B cell (primary cell): Measurements from ENCODE around the gene SLC23A3. TPM values are rescaled to one million over a fixed set of nuclear protein-coding genes. Genes with fewer than 3 reads are reported as not detected.

Experiments
- ATAC-seq: fragments of 200-7000 bp; cut with Tn5 transposase; one replicate; pipeline ENCODE4 v1.10.0; 2021; ENCODE audit warnings: low read depth, mild to moderate bottlenecking, moderate number of reproducible peaks, moderate library complexity
- CTCF ChIA-PET: fragments of 350-600 bp; sonication (Branson Sonifier 250); formaldehyde crosslinking; loops from one replicate; lab custom pipeline; 2021; ENCODE audit warnings: antibody characterized with exemption, inconsistent platforms; lab: Charles Lee
- POLR2A ChIA-PET: fragments of 350-600 bp; sonication (Branson Sonifier 250); formaldehyde crosslinking; loops from one replicate; lab custom pipeline; 2021; ENCODE audit warnings: antibody characterized with exemption; lab: Charles Lee
- DNase-seq: peaks from one replicate; pipeline ENCODE4 v3.0.0; 2013
- H2AFZ ChIP-seq: 2 replicates; pipeline ENCODE4 v1.6.1; 2012; ENCODE audit warnings: mild to moderate bottlenecking, low read depth, low read length; ENCODE audit not compliant: insufficient read depth, poor library complexity, severe bottlenecking
- H3K27ac ChIP-seq, 2 donors: 1 replicate in 1 of 2; 2 replicates in 1 of 2; pipeline ENCODE4 v1.5.1; 2012 to 2013; ENCODE audit warnings: low read length in 2 of 2, mild to moderate bottlenecking in 2 of 2, moderate library complexity in 1 of 2
- H3K27me3 ChIP-seq, 4 experiments: fragments of 200-600 bp in 1 of 4; sonication (generic) in 1 of 4; replicated peaks in 1 of 4; 1 replicate in 2 of 4; 2 replicates in 2 of 4; pipeline versions ENCODE4 v1.6.1 to v1.7.0; 2013 to 2016; ENCODE audit warnings: low read length in 3 of 4, mild to moderate bottlenecking in 2 of 4, mixed read lengths in 1 of 4, moderate library complexity in 1 of 4; ENCODE audit not compliant: insufficient read depth in 4 of 4, control insufficient read depth in 3 of 4; ENCODE audit errors: control extremely low read depth in 1 of 4
- H3K36me3 ChIP-seq, 2 experiments: replicated peaks in 1 of 2; 1 replicate in 1 of 2; 2 replicates in 1 of 2; pipeline versions ENCODE4 v1.6.1 to v1.7.1; 2013; ENCODE audit warnings: low read length in 1 of 2; ENCODE audit not compliant: insufficient read depth in 2 of 2, control insufficient read depth in 1 of 2; ENCODE audit errors: control extremely low read depth in 1 of 2, extremely low read depth in 1 of 2
- H3K4me1 ChIP-seq, 2 donors: fragments of 200-600 bp in 1 of 2; sonication (generic) in 1 of 2; 1 replicate in 1 of 2; 2 replicates in 1 of 2; pipeline versions ENCODE4 v1.5.1 to v1.6.1; 2013 to 2017; ENCODE audit warnings: low read length in 2 of 2; ENCODE audit not compliant: control insufficient read depth in 2 of 2, insufficient read depth in 2 of 2
- H3K4me2 ChIP-seq: replicated peaks from 2 replicates; pipeline ENCODE3; 2012; ENCODE audit warnings: mild to moderate bottlenecking, low read depth, low read length; ENCODE audit not compliant: poor library complexity, severe bottlenecking
- H3K4me3 ChIP-seq, 5 experiments: fragments of 200-600 bp in 1 of 5; sonication (generic) in 1 of 5; 1 replicate in 3 of 5; 2 replicates in 2 of 5; pipeline versions ENCODE4 v1.5.1 to v1.7.0; 2011 to 2016; ENCODE audit warnings: low read length in 4 of 5, mild to moderate bottlenecking in 4 of 5, low read depth in 2 of 5, control low read depth in 1 of 5, moderate library complexity in 1 of 5; ENCODE audit not compliant: insufficient read depth in 1 of 5; ENCODE audit errors: control extremely low read depth in 1 of 5, extremely low read depth in 1 of 5
- H3K79me2 ChIP-seq: fragments of 200-600 bp; sonication (generic); one replicate; pipeline ENCODE4 v1.6.0; 2016; ENCODE audit warnings: low read length; ENCODE audit not compliant: control insufficient read depth, insufficient read depth
- H3K9ac ChIP-seq: fragments of 200-600 bp; sonication (generic); 2 replicates; pipeline ENCODE4 v1.6.1; 2017; ENCODE audit warnings: mild to moderate bottlenecking, low read length, moderate library complexity
- H3K9me3 ChIP-seq, 3 donors: one replicate each; pipeline versions ENCODE4 v1.6.1 to v1.7.1; 2013; ENCODE audit warnings: low read length in 2 of 3; ENCODE audit not compliant: control insufficient read depth in 2 of 3, insufficient read depth in 1 of 3; ENCODE audit errors: control extremely low read depth in 1 of 3
- H4K20me1 ChIP-seq: 2 replicates; pipeline ENCODE4 v1.6.0; 2012; ENCODE audit warnings: mild to moderate bottlenecking, low read length; ENCODE audit not compliant: insufficient read depth, control insufficient read depth, poor library complexity, severe bottlenecking
- H3K27ac Mint-ChIP-seq: one replicate; pipeline ENCODE4 v1.8.0; 2021; ENCODE audit warnings: mixed read lengths
- H3K27me3 Mint-ChIP-seq: one replicate; pipeline ENCODE4 v1.8.0; 2021; ENCODE audit warnings: mixed read lengths
- H3K4me1 Mint-ChIP-seq: one replicate; pipeline ENCODE4 v1.8.0; 2021; ENCODE audit warnings: mixed read lengths
- H3K4me3 Mint-ChIP-seq: one replicate; pipeline ENCODE4 v1.8.0; 2021; ENCODE audit warnings: mixed read lengths
- H3K9me3 Mint-ChIP-seq: one replicate; pipeline ENCODE4 v1.8.0; 2022; ENCODE audit warnings: mixed read lengths; ENCODE audit not compliant: insufficient read depth
- EZH2 ChIP-seq: IDR thresholded peaks from 2 replicates; pipeline ENCODE4 v1.6.1; 2012; ENCODE audit warnings: borderline replicate concordance, low read depth, mild to moderate bottlenecking, moderate library complexity, low read length; ENCODE audit not compliant: insufficient read depth, poor library complexity, severe bottlenecking
- WGBS: methylation state at CpG from one replicate; pipeline ENCODE4 v1.1.5; 2013; ENCODE audit warnings: missing lambda C conversion rate; ENCODE audit not compliant: insufficient coverage; 5-methylcytosine and 5-hydroxymethylcytosine counted together
- intact Hi-C: fragments of 100-400 bp; cut with micrococcal nuclease; formaldehyde crosslinking; loops from one replicate; pipeline ENCODE4 v1.10.0; 2022
- polyA minus RNA-seq: library from RNA; depleted of rRNA, polyadenylated mRNA; stranded (reverse); fragments of >200 nt; gene quantifications from 2 replicates; pipeline ENCODE4 v1.2.3, GENCODE V29; 2012
- polyA plus RNA-seq: library from polyadenylated mRNA; depleted of rRNA; stranded (reverse); fragments of >200 nt; gene quantifications from 2 replicates; pipeline ENCODE4 v1.2.3, GENCODE V29; 2012
- total RNA-seq, 2 donors: library from RNA; stranded (reverse); fragments of 120-200 nt in 1 of 2; gene quantifications; 1 replicate in 1 of 2; 2 replicates in 1 of 2; pipeline versions ENCODE4 v1.2.3 to v1.2.4, GENCODE V29; 2013 to 2022
- TF ChIP-seq, protein P1 (sequence below): fragments of 200-600 bp; IDR thresholded peaks from one replicate; pipeline ENCODE4 v1.8.0; 2022; ENCODE audit warnings: antibody characterized with exemption, mild to moderate bottlenecking

Gene SLC23A3, protein sequence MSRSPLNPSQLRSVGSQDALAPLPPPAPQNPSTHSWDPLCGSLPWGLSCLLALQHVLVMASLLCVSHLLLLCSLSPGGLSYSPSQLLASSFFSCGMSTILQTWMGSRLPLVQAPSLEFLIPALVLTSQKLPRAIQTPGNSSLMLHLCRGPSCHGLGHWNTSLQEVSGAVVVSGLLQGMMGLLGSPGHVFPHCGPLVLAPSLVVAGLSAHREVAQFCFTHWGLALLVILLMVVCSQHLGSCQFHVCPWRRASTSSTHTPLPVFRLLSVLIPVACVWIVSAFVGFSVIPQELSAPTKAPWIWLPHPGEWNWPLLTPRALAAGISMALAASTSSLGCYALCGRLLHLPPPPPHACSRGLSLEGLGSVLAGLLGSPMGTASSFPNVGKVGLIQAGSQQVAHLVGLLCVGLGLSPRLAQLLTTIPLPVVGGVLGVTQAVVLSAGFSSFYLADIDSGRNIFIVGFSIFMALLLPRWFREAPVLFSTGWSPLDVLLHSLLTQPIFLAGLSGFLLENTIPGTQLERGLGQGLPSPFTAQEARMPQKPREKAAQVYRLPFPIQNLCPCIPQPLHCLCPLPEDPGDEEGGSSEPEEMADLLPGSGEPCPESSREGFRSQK
- total RNA-seq, result 15.2 and 16.6 TPM in 2 replicates
- 1.9 TPM for total RNA-seq (2013)
- 2.2 and 2.4 TPM in 2 replicates for polyA plus RNA-seq
- 1.7 and 2.4 TPM in 2 replicates for polyA minus RNA-seq

DNA sequence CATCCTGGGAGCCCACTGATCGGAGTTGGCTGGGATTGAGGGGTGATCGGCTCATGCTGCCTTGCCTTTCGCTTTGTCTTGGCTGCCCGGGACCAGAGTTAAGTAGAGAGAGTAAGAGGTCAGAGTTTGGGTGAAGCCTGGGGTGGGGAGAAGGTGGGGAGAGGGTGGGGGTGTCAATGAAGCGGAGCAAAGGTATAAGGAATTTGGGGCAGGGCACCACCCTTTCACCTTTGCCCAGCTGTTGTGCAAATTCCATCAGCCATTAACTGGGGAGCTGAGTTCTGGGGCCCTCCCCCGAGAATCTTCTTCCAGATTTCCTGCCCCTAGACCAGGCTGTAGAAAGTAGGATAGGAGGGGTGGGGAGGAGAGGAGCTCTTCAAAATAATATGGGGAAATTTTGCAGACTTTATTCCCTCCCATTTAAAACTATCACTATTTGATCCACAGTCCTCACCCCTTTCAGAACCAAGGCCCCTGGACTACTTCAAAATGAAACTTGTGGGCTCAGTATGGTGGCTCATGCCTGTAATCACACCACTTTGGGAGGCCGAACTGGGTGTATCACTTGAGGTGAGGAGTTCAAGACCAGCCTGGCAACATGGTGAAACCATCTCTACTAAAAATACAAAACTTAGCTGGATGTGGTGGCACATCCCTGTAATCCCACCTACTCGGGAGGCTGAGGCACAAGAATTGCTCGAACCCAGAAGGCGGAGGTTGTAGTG, at the start of gene SLC23A3:
SLC23A3 (minus strand) TSS at position 100 of the 725 bp plus-strand sequence; CDS start at position 55, 45 bp downstream.
- intact Hi-C loops, result no loop called here
- H3K27me3 ChIP-seq, result no peaks in the 10 kb centered on the region
- no peak within 1 kb of the TSS for H3K4me2 ChIP-seq
- no peaks in the 10 kb centered on the region for H3K9me3 ChIP-seq
- Mint-ChIP-seq H3K4me3 (no peak within 1 kb of the TSS), H3K27me3 (no peaks in the 10 kb centered on the region), H3K9me3 (no peaks in the 10 kb centered on the region), H3K27ac (no peak within 1 kb of the TSS), H3K4me1 (peaks cover 17% of the 10 kb centered on the region)
- CTCF ChIA-PET, result interaction anchor here (1.2 to 8.6 kb wide), 14 partner anchors 10 to 127 kb away, joined by 3 to 136 read pairs (median 15); partner anchors contain the start of genes ABCB6, DNAJB2, NHEJ1 and TUBA4A
- no peak for TF ChIP-seq EZH2
- TF ChIP-seq, protein P1, sequence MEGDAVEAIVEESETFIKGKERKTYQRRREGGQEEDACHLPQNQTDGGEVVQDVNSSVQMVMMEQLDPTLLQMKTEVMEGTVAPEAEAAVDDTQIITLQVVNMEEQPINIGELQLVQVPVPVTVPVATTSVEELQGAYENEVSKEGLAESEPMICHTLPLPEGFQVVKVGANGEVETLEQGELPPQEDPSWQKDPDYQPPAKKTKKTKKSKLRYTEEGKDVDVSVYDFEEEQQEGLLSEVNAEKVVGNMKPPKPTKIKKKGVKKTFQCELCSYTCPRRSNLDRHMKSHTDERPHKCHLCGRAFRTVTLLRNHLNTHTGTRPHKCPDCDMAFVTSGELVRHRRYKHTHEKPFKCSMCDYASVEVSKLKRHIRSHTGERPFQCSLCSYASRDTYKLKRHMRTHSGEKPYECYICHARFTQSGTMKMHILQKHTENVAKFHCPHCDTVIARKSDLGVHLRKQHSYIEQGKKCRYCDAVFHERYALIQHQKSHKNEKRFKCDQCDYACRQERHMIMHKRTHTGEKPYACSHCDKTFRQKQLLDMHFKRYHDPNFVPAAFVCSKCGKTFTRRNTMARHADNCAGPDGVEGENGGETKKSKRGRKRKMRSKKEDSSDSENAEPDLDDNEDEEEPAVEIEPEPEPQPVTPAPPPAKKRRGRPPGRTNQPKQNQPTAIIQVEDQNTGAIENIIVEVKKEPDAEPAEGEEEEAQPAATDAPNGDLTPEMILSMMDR, result no peak
- H3K27ac ChIP-seq, result no peak within 1 kb of the TSS
- peaks cover 16% of the 10 kb centered on the region for H3K79me2 ChIP-seq
- WGBS, result 97% methylated on average over 6 of the region's 10 CpGs
- peaks cover 3 to 43% of the 10 kb centered on the region in 2 experiments for H3K36me3 ChIP-seq
- ATAC-seq (no peak), DNase-seq (peak; percentile 1)
- POLR2A ChIA-PET, result interaction anchor here (0.7 kb wide), 1 partner anchor 42 kb away, joined by 4 read pairs; no protein-coding TSS in a partner anchor
- no peak within 1 kb of the TSS for H3K9ac ChIP-seq
- H3K4me1 ChIP-seq, result peaks cover 0 to 18% of the 10 kb centered on the region in 2 donors
- no peak within 1 kb of the TSS for H2AFZ ChIP-seq
- no peak within 1 kb of the TSS for H3K4me3 ChIP-seq
- peaks cover 33% of the 10 kb centered on the region for H4K20me1 ChIP-seq
